ENCODE measurements around the gene GNLY. TPM values are rescaled to one million over a fixed set of nuclear protein-coding genes. Genes with fewer than 3 reads are reported as not detected.

The GNLY gene
- total and polyA plus RNA-seq, 2 of the 13 experiments (the other 11 are each of a cell fraction or from before 2014, with no cell fraction given), result not detected

GRCh38 chr2:85651097-85651496 lies 43.1 kb upstream of the GNLY start:
- Histone ChIP-seq H3K36me3 (replicated peaks in 1 of 2; ENCODE audit: control insufficient read depth in 1 of 2, insufficient read depth in 2 of 2, low read length in 2 of 2) (peaks cover 19 to 64% of the 10 kb centered on the region in 2 experiments), H3K27me3 (ENCODE audit: control insufficient read depth in 1 of 2, insufficient read depth in 2 of 2, low read length in 2 of 2) (no peaks in the 10 kb centered on the region), H3K4me2 (ENCODE audit: low read depth, low read length) (no peak overlapping the region), H3K9me3 (ENCODE audit: low read length) (no peaks in the 10 kb centered on the region), H3K27ac (ENCODE audit: extremely low read length, insufficient read depth, low read length) (no peak overlapping the region), H3K4me3 (replicated peaks in 1 of 3; ENCODE audit: insufficient read depth in 1 of 3, low read depth in 2 of 3, low read length in 3 of 3) (no peak overlapping the region), H2AFZ (ENCODE audit: low read length) (no peak overlapping the region), H3K79me2 (ENCODE audit: insufficient read depth, low read length) (no peaks in the 10 kb centered on the region), H3K4me1 (ENCODE audit: insufficient read depth, low read length) (no peaks in the 10 kb centered on the region), H4K20me1 (ENCODE audit: insufficient read depth, low read length) (no peaks in the 10 kb centered on the region), H3K9ac (ENCODE audit: insufficient read depth, low read depth, low read length) (no peak overlapping the region)
- DNase-seq (ENCODE audit: low spot score), result no peak
- POLR2A ChIA-PET, result no interaction called here
- CTCF ChIA-PET (ENCODE audit: low intra/inter-chr PET ratio, low total read pairs), result no interaction called here
- in situ Hi-C loops (cut with HindIII; ENCODE audit: extremely low pct_ligation_motif_present, low pct_unique_long_range_greater_than_20kb) (no loop called here), intact Hi-C loops (cut with micrococcal nuclease; ENCODE audit: unreplicated experiment) (no loop called here)
- no peak for ATAC-seq
- WGBS (ENCODE audit: low lambda C conversion rate), result 90% methylated on average over 3 of the region's 3 CpGs
- BruUV-seq (replicated peaks), result no TSS peak
- FAIRE-seq, result no peak
- no peak for TF ChIP-seq NFIC (IDR thresholded peaks at IDR 0.05; ENCODE audit: low read length)
- TF ChIP-seq HNF4A (CRISPR knock-in tag; IDR thresholded peaks at IDR 0.05), result no peak
- no peak for TF ChIP-seq ZNF878 (CRISPR knock-in tag; IDR thresholded peaks at IDR 0.05)
- TF ChIP-seq, protein P1, sequence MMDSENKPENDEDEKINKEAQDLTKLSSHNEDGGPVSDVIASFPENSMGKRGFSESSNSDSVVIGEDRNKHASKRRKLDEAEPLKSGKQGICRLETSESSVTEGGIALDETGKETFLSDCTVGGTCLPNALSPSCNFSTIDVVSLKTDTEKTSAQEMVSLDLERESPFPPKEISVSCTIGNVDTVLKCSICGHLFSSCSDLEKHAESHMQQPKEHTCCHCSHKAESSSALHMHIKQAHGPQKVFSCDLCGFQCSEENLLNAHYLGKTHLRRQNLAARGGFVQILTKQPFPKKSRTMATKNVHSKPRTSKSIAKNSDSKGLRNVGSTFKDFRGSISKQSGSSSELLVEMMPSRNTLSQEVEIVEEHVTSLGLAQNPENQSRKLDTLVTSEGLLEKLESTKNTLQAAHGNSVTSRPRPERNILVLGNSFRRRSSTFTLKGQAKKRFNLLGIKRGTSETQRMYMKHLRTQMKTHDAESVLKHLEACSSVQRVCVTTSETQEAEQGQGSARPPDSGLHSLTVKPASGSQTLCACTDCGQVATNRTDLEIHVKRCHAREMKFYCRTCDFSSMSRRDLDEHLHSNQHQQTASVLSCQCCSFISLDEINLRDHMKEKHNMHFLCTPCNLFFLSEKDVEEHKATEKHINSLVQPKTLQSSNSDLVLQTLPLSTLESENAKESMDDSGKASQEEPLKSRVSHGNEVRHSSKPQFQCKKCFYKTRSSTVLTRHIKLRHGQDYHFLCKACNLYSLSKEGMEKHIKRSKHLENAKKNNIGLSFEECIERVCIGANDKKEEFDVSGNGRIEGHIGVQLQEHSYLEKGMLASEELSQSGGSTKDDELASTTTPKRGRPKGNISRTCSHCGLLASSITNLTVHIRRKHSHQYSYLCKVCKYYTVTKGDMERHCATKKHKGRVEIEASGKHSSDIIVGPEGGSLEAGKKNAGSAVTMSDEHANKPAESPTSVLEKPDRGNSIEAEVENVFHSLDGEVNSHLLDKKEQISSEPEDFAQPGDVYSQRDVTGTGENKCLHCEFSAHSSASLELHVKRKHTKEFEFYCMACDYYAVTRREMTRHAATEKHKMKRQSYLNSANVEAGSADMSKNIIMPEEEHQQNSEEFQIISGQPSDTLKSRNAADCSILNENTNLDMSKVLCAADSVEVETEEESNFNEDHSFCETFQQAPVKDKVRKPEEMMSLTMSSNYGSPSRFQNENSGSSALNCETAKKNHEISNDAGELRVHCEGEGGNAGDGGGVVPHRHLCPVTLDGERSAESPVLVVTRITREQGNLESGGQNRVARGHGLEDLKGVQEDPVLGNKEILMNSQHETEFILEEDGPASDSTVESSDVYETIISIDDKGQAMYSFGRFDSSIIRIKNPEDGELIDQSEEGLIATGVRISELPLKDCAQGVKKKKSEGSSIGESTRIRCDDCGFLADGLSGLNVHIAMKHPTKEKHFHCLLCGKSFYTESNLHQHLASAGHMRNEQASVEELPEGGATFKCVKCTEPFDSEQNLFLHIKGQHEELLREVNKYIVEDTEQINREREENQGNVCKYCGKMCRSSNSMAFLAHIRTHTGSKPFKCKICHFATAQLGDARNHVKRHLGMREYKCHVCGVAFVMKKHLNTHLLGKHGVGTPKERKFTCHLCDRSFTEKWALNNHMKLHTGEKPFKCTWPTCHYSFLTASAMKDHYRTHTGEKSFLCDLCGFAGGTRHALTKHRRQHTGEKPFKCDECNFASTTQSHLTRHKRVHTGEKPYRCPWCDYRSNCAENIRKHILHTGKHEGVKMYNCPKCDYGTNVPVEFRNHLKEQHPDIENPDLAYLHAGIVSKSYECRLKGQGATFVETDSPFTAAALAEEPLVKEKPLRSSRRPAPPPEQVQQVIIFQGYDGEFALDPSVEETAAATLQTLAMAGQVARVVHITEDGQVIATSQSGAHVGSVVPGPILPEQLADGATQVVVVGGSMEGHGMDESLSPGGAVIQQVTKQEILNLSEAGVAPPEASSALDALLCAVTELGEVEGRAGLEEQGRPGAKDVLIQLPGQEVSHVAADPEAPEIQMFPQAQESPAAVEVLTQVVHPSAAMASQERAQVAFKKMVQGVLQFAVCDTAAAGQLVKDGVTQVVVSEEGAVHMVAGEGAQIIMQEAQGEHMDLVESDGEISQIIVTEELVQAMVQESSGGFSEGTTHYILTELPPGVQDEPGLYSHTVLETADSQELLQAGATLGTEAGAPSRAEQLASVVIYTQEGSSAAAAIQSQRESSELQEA (CRISPR knock-in tag; IDR thresholded peaks at IDR 0.05; ENCODE audit: not compliant biosample characterization), result no peak
- no peak for TF ChIP-seq GPBP1L1 (CRISPR knock-in tag; IDR thresholded peaks at IDR 0.05)
- no peak for TF ChIP-seq ZNF614 (CRISPR knock-in tag; IDR thresholded peaks at IDR 0.05; ENCODE audit: borderline replicate concordance)
- no peak for TF ChIP-seq MYNN (CRISPR knock-in tag; IDR thresholded peaks at IDR 0.05; ENCODE audit: low read depth)
- TF ChIP-seq ZBTB7B (CRISPR knock-in tag; IDR thresholded peaks at IDR 0.05), result no peak
- no peak for TF ChIP-seq CCAR2 (optimal IDR thresholded peaks at IDR 0.05; ENCODE audit: low read depth, low read length)
- TF ChIP-seq, protein P2, sequence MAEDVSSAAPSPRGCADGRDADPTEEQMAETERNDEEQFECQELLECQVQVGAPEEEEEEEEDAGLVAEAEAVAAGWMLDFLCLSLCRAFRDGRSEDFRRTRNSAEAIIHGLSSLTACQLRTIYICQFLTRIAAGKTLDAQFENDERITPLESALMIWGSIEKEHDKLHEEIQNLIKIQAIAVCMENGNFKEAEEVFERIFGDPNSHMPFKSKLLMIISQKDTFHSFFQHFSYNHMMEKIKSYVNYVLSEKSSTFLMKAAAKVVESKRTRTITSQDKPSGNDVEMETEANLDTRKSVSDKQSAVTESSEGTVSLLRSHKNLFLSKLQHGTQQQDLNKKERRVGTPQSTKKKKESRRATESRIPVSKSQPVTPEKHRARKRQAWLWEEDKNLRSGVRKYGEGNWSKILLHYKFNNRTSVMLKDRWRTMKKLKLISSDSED (CRISPR knock-in tag; IDR thresholded peaks at IDR 0.05), result no peak
- TF ChIP-seq, protein P3, sequence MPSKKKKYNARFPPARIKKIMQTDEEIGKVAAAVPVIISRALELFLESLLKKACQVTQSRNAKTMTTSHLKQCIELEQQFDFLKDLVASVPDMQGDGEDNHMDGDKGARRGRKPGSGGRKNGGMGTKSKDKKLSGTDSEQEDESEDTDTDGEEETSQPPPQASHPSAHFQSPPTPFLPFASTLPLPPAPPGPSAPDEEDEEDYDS (CRISPR knock-in tag; IDR thresholded peaks at IDR 0.05), result no peak
- no peak for TF ChIP-seq ZNF101 (CRISPR knock-in tag; IDR thresholded peaks at IDR 0.05; ENCODE audit: borderline replicate concordance, low read depth)
- TF ChIP-seq, protein P4, sequence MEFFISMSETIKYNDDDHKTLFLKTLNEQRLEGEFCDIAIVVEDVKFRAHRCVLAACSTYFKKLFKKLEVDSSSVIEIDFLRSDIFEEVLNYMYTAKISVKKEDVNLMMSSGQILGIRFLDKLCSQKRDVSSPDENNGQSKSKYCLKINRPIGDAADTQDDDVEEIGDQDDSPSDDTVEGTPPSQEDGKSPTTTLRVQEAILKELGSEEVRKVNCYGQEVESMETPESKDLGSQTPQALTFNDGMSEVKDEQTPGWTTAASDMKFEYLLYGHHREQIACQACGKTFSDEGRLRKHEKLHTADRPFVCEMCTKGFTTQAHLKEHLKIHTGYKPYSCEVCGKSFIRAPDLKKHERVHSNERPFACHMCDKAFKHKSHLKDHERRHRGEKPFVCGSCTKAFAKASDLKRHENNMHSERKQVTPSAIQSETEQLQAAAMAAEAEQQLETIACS (CRISPR knock-in tag; IDR thresholded peaks at IDR 0.05), result no peak
